B cell (primary cell): ENCODE results near the gene SMARCD2. TPM values are rescaled to one million over a fixed set of nuclear protein-coding genes. Genes with fewer than 3 reads are reported as not detected.

Experiments
- ATAC-seq: fragments of 200-7000 bp; cut with Tn5 transposase; one replicate; pipeline ENCODE4 v1.10.0; 2021; ENCODE audit warnings: low read depth, mild to moderate bottlenecking, moderate number of reproducible peaks, moderate library complexity
- CTCF ChIA-PET: fragments of 350-600 bp; sonication (Branson Sonifier 250); formaldehyde crosslinking; loops from one replicate; lab custom pipeline; 2021; ENCODE audit warnings: antibody characterized with exemption, inconsistent platforms; lab: Charles Lee
- POLR2A ChIA-PET: fragments of 350-600 bp; sonication (Branson Sonifier 250); formaldehyde crosslinking; loops from one replicate; lab custom pipeline; 2021; ENCODE audit warnings: antibody characterized with exemption; lab: Charles Lee
- DNase-seq: peaks from one replicate; pipeline ENCODE4 v3.0.0; 2013
- H2AFZ ChIP-seq: 2 replicates; pipeline ENCODE4 v1.6.1; 2012; ENCODE audit warnings: mild to moderate bottlenecking, low read depth, low read length; ENCODE audit not compliant: insufficient read depth, poor library complexity, severe bottlenecking
- H3K27ac ChIP-seq, 2 donors: 1 replicate in 1 of 2; 2 replicates in 1 of 2; pipeline ENCODE4 v1.5.1; 2012 to 2013; ENCODE audit warnings: low read length in 2 of 2, mild to moderate bottlenecking in 2 of 2, moderate library complexity in 1 of 2
- H3K27me3 ChIP-seq, 4 experiments: fragments of 200-600 bp in 1 of 4; sonication (generic) in 1 of 4; replicated peaks in 1 of 4; 1 replicate in 2 of 4; 2 replicates in 2 of 4; pipeline versions ENCODE4 v1.6.1 to v1.7.0; 2013 to 2016; ENCODE audit warnings: low read length in 3 of 4, mild to moderate bottlenecking in 2 of 4, mixed read lengths in 1 of 4, moderate library complexity in 1 of 4; ENCODE audit not compliant: insufficient read depth in 4 of 4, control insufficient read depth in 3 of 4; ENCODE audit errors: control extremely low read depth in 1 of 4
- H3K36me3 ChIP-seq, 2 experiments: replicated peaks in 1 of 2; 1 replicate in 1 of 2; 2 replicates in 1 of 2; pipeline versions ENCODE4 v1.6.1 to v1.7.1; 2013; ENCODE audit warnings: low read length in 1 of 2; ENCODE audit not compliant: insufficient read depth in 2 of 2, control insufficient read depth in 1 of 2; ENCODE audit errors: control extremely low read depth in 1 of 2, extremely low read depth in 1 of 2
- H3K4me1 ChIP-seq, 2 donors: fragments of 200-600 bp in 1 of 2; sonication (generic) in 1 of 2; 1 replicate in 1 of 2; 2 replicates in 1 of 2; pipeline versions ENCODE4 v1.5.1 to v1.6.1; 2013 to 2017; ENCODE audit warnings: low read length in 2 of 2; ENCODE audit not compliant: control insufficient read depth in 2 of 2, insufficient read depth in 2 of 2
- H3K4me2 ChIP-seq: replicated peaks from 2 replicates; pipeline ENCODE3; 2012; ENCODE audit warnings: mild to moderate bottlenecking, low read depth, low read length; ENCODE audit not compliant: poor library complexity, severe bottlenecking
- H3K4me3 ChIP-seq, 5 experiments: fragments of 200-600 bp in 1 of 5; sonication (generic) in 1 of 5; 1 replicate in 3 of 5; 2 replicates in 2 of 5; pipeline versions ENCODE4 v1.5.1 to v1.7.0; 2011 to 2016; ENCODE audit warnings: low read length in 4 of 5, mild to moderate bottlenecking in 4 of 5, low read depth in 2 of 5, control low read depth in 1 of 5, moderate library complexity in 1 of 5; ENCODE audit not compliant: insufficient read depth in 1 of 5; ENCODE audit errors: control extremely low read depth in 1 of 5, extremely low read depth in 1 of 5
- H3K79me2 ChIP-seq: fragments of 200-600 bp; sonication (generic); one replicate; pipeline ENCODE4 v1.6.0; 2016; ENCODE audit warnings: low read length; ENCODE audit not compliant: control insufficient read depth, insufficient read depth
- H3K9ac ChIP-seq: fragments of 200-600 bp; sonication (generic); 2 replicates; pipeline ENCODE4 v1.6.1; 2017; ENCODE audit warnings: mild to moderate bottlenecking, low read length, moderate library complexity
- H3K9me3 ChIP-seq, 3 donors: one replicate each; pipeline versions ENCODE4 v1.6.1 to v1.7.1; 2013; ENCODE audit warnings: low read length in 2 of 3; ENCODE audit not compliant: control insufficient read depth in 2 of 3, insufficient read depth in 1 of 3; ENCODE audit errors: control extremely low read depth in 1 of 3
- H4K20me1 ChIP-seq: 2 replicates; pipeline ENCODE4 v1.6.0; 2012; ENCODE audit warnings: mild to moderate bottlenecking, low read length; ENCODE audit not compliant: insufficient read depth, control insufficient read depth, poor library complexity, severe bottlenecking
- H3K27ac Mint-ChIP-seq: one replicate; pipeline ENCODE4 v1.8.0; 2021; ENCODE audit warnings: mixed read lengths
- H3K27me3 Mint-ChIP-seq: one replicate; pipeline ENCODE4 v1.8.0; 2021; ENCODE audit warnings: mixed read lengths
- H3K4me1 Mint-ChIP-seq: one replicate; pipeline ENCODE4 v1.8.0; 2021; ENCODE audit warnings: mixed read lengths
- H3K4me3 Mint-ChIP-seq: one replicate; pipeline ENCODE4 v1.8.0; 2021; ENCODE audit warnings: mixed read lengths
- H3K9me3 Mint-ChIP-seq: one replicate; pipeline ENCODE4 v1.8.0; 2022; ENCODE audit warnings: mixed read lengths; ENCODE audit not compliant: insufficient read depth
- EZH2 ChIP-seq: IDR thresholded peaks from 2 replicates; pipeline ENCODE4 v1.6.1; 2012; ENCODE audit warnings: borderline replicate concordance, low read depth, mild to moderate bottlenecking, moderate library complexity, low read length; ENCODE audit not compliant: insufficient read depth, poor library complexity, severe bottlenecking
- WGBS: methylation state at CpG from one replicate; pipeline ENCODE4 v1.1.5; 2013; ENCODE audit warnings: missing lambda C conversion rate; ENCODE audit not compliant: insufficient coverage; 5-methylcytosine and 5-hydroxymethylcytosine counted together
- intact Hi-C: fragments of 100-400 bp; cut with micrococcal nuclease; formaldehyde crosslinking; loops from one replicate; pipeline ENCODE4 v1.10.0; 2022
- polyA plus RNA-seq: library from polyadenylated mRNA; depleted of rRNA; stranded (reverse); fragments of >200 nt; gene quantifications from 2 replicates; pipeline ENCODE4 v1.2.3, GENCODE V29; 2012
- total RNA-seq, 2 donors: library from RNA; stranded (reverse); fragments of 120-200 nt in 1 of 2; gene quantifications; 1 replicate in 1 of 2; 2 replicates in 1 of 2; pipeline versions ENCODE4 v1.2.3 to v1.2.4, GENCODE V29; 2013 to 2022
- TF ChIP-seq, protein P1 (sequence below): fragments of 200-600 bp; IDR thresholded peaks from one replicate; pipeline ENCODE4 v1.8.0; 2022; ENCODE audit warnings: antibody characterized with exemption, mild to moderate bottlenecking

The SMARCD2 gene
- total and polyA plus RNA-seq, 2 donors (not counting 1 experiment from before 2014, with no cell fraction given): 60.6 to 124 TPM

DNA sequence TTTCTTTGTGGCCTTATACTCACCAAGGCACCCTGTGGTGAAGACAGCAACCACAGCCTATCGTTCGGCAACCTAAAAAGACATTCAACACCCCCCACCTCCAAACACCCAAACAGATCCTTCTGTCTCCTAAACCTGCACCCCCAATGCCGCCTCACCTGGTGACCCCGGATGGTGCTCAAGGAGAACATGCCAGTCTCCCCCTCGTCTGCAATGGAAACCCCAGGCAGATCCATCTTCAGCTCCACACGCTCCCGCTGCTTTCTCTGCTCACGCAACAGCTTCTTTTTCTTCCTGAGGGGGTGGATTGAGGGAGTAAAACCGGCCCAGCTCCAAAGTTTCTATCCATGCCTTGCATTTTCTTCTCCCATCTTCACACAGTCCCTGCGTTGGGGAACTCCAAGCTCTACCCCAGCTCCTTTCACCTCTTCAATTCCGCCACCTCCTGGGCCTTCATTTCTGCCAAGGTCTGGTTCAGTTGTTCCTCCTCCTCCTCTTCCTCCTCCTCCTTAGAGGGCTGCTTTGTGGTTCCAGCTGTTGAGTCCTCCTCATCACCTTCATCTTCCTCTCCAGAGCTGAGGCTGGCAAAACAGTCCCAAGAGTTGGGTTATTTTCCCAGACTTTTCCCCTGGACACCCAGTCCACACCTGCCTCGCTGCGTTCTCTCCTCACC, 18.7 kb downstream of the SMARCD2 start:
- Histone ChIP-seq H3K4me3 (no peak overlapping the region), H3K9ac (no peak overlapping the region), H3K27ac (peak overlapping the region in 1 of 2 donors; percentile 92), H3K79me2 (peaks cover 42% of the 10 kb centered on the region), H3K36me3 (peaks cover 2 to 68% of the 10 kb centered on the region in 2 experiments), H3K4me2 (no peak overlapping the region), H4K20me1 (peaks cover 5% of the 10 kb centered on the region), H3K9me3 (no peaks in the 10 kb centered on the region), H2AFZ (no peak overlapping the region), H3K4me1 (peaks cover 42 to 56% of the 10 kb centered on the region in 2 donors), H3K27me3 (no peaks in the 10 kb centered on the region)
- H3K4me3 Mint-ChIP-seq: peak overlapping the region; percentile 15
- H3K9me3 Mint-ChIP-seq: no peaks in the 10 kb centered on the region
- CTCF ChIA-PET: interaction anchor here (1.2 kb wide), 2 partner anchors 11 to 48 kb away, joined by 3 read pairs; no protein-coding TSS in a partner anchor
- H3K27me3 Mint-ChIP-seq: no peaks in the 10 kb centered on the region
- peaks cover 66% of the 10 kb centered on the region for H3K4me1 Mint-ChIP-seq
- POLR2A ChIA-PET: interaction anchor here (1.0 kb wide), 1 partner anchor 50 kb away, joined by 8 read pairs; the partner anchor contains the start of genes CCDC47 and DDX42
- ATAC-seq (no peak), DNase-seq (no peak)
- peak overlapping the region; percentile 41 for H3K27ac Mint-ChIP-seq
- no peak for TF ChIP-seq EZH2
- TF ChIP-seq, protein P1, sequence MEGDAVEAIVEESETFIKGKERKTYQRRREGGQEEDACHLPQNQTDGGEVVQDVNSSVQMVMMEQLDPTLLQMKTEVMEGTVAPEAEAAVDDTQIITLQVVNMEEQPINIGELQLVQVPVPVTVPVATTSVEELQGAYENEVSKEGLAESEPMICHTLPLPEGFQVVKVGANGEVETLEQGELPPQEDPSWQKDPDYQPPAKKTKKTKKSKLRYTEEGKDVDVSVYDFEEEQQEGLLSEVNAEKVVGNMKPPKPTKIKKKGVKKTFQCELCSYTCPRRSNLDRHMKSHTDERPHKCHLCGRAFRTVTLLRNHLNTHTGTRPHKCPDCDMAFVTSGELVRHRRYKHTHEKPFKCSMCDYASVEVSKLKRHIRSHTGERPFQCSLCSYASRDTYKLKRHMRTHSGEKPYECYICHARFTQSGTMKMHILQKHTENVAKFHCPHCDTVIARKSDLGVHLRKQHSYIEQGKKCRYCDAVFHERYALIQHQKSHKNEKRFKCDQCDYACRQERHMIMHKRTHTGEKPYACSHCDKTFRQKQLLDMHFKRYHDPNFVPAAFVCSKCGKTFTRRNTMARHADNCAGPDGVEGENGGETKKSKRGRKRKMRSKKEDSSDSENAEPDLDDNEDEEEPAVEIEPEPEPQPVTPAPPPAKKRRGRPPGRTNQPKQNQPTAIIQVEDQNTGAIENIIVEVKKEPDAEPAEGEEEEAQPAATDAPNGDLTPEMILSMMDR: no peak
- intact Hi-C loops: no loop called here
- WGBS: 93% methylated on average over 8 of the region's 13 CpGs

- Mint-ChIP-seq H3K27ac (peak overlapping the region; percentile 80), H3K4me3 (no peak overlapping the region), H3K4me1 (peaks cover 56% of the 10 kb centered on the region), H3K27me3 (no peaks in the 10 kb centered on the region), H3K9me3 (no peaks in the 10 kb centered on the region)
- Histone ChIP-seq H3K4me2 (no peak overlapping the region), H2AFZ (no peak overlapping the region), H3K9ac (no peak overlapping the region), H3K4me1 (peaks cover 32 to 45% of the 10 kb centered on the region in 2 donors), H3K27ac (peak overlapping the region in 1 of 2 donors; percentile 50), H3K9me3 (no peaks in the 10 kb centered on the region), H4K20me1 (no peaks in the 10 kb centered on the region), H3K79me2 (peaks cover 30% of the 10 kb centered on the region), H3K27me3 (no peaks in the 10 kb centered on the region), H3K36me3 (peaks cover 2 to 80% of the 10 kb centered on the region in 2 experiments), H3K4me3 (no peak overlapping the region)
- ChIA-PET CTCF (interaction anchor here (1.0 kb wide), 1 partner anchor 12 kb away, joined by 3 read pairs; no protein-coding TSS in a partner anchor), POLR2A (no interaction called here)
- no peak for DNase-seq
- intact Hi-C loops: no loop called here
- ATAC-seq: no peak
- TF ChIP-seq, protein P1: no peak
- no peak for TF ChIP-seq EZH2
Measured at GRCh38 chr17:63822537-63822936, 19.9 kb downstream of the SMARCD2 start.
